SU-DHL-6 (cell line): ENCODE data around the gene SSR4.

Source experiments
- H2AFZ ChIP-seq: fragments of 200-600 bp; sonication (generic); 2 replicates; pipeline ENCODE4 v1.6.1; 2014; ENCODE audit warnings: low read depth, mild to moderate bottlenecking, moderate library complexity, mixed read lengths, antibody characterized with exemption, low read length; ENCODE audit not compliant: severe bottlenecking
- H3F3A ChIP-seq: fragments of 200-600 bp; shearing (Covaris generic); 2 replicates; pipeline ENCODE4 v1.6.0; 2016; ENCODE audit warnings: antibody characterized with exemption, mild to moderate bottlenecking; ENCODE audit not compliant: insufficient read depth
- H3K27ac ChIP-seq: fragments of 200-600 bp; sonication (generic); 2 replicates; pipeline ENCODE4 v1.5.1; 2016; ENCODE audit warnings: low read depth, mild to moderate bottlenecking, low read length, moderate library complexity, mixed read lengths
- H3K27me3 ChIP-seq: fragments of 200-600 bp; sonication (generic), shearing (Covaris generic); 2 replicates; pipeline ENCODE4 v1.6.0; 2014; ENCODE audit warnings: mild to moderate bottlenecking, low read length
- H3K36me3 ChIP-seq: fragments of 200-600 bp; sonication (generic); 2 replicates; pipeline ENCODE4 v1.6.1; 2014; ENCODE audit warnings: mild to moderate bottlenecking, low read length, mixed read lengths
- H3K4me2 ChIP-seq: fragments of 300-600, 200-600 bp; shearing (Covaris generic), sonication (generic); 2 replicates; pipeline ENCODE4 v1.6.0; 2014; ENCODE audit warnings: low read length, low read depth, mild to moderate bottlenecking; ENCODE audit not compliant: poor library complexity, severe bottlenecking
- H3K4me3 ChIP-seq: fragments of 200-600 bp; sonication (generic); 2 replicates; pipeline ENCODE4 v1.5.1; 2014; ENCODE audit warnings: antibody characterized with exemption, low read length, mild to moderate bottlenecking, mixed read lengths; ENCODE audit not compliant: insufficient read depth, poor library complexity, severe bottlenecking
- H3K79me2 ChIP-seq: fragments of 200-600 bp; sonication (generic); 2 replicates; pipeline ENCODE4 v1.6.1; 2014; ENCODE audit warnings: mild to moderate bottlenecking, low read length, moderate library complexity; ENCODE audit not compliant: insufficient read depth
- H3K9ac ChIP-seq: fragments of 200-600 bp; sonication (generic); 2 replicates; pipeline ENCODE4 v1.7.0; 2014; ENCODE audit warnings: mild to moderate bottlenecking, low read length
- H3K9me2 ChIP-seq: fragments of 200-600 bp; sonication (generic); replicated peaks from 2 replicates; pipeline ENCODE4 v1.6.1; 2014; ENCODE audit warnings: low read length; ENCODE audit not compliant: insufficient read depth
- H3K9me3 ChIP-seq: fragments of 200-600 bp; sonication (generic); 2 replicates; pipeline ENCODE4 v1.6.1; 2014; ENCODE audit warnings: low read length, mixed read lengths; ENCODE audit not compliant: insufficient read depth
- H4K20me1 ChIP-seq: fragments of 200-600 bp; sonication (generic); 2 replicates; pipeline ENCODE4 v1.6.1; 2014; ENCODE audit warnings: low read depth, mild to moderate bottlenecking, antibody characterized with exemption, low read length, moderate library complexity, mixed read lengths
- CTCF ChIP-seq: fragments of 200-600 bp; sonication (generic); IDR thresholded peaks from one replicate; pipeline ENCODE4 v1.5.1; 2017; ENCODE audit warnings: antibody characterized with exemption, mild to moderate bottlenecking, low read length, moderate library complexity; ENCODE audit not compliant: insufficient read depth, poor library complexity, severe bottlenecking
- EZH2phosphoT487 ChIP-seq: fragments of 200-600 bp; sonication (generic), shearing (Covaris generic); conservative IDR thresholded peaks from 2 replicates; pipeline ENCODE4 v1.6.1; 2018; ENCODE audit warnings: mild to moderate bottlenecking, antibody characterized with exemption, low read length, moderate library complexity, mixed read lengths

SSR4 gene

GRCh38 chrX:153803211-153804099 lies 9.0 kb downstream of the SSR4 start:
- Histone ChIP-seq H3K4me3 (no peak overlapping the region), H3K79me2 (no peaks in the 10 kb centered on the region), H2AFZ (no peak overlapping the region), H3K27ac (no peak overlapping the region), H3K4me2 (no peak overlapping the region), H3K27me3 (no peaks in the 10 kb centered on the region), H3K36me3 (no peaks in the 10 kb centered on the region), H3K9me3 (no peaks in the 10 kb centered on the region), H3K9me2 (no peaks in the 10 kb centered on the region), H3K9ac (no peak overlapping the region), H3F3A (no peaks in the 10 kb centered on the region), H4K20me1 (no peaks in the 10 kb centered on the region)
- TF ChIP-seq CTCF (no peak), EZH2phosphoT487 (no peak)

GRCh38 chrX:153804100-153804595 lies 9.7 kb downstream of the SSR4 start:
- Histone ChIP-seq H3K36me3 (no peaks in the 10 kb centered on the region), H2AFZ (no peak overlapping the region), H3F3A (no peaks in the 10 kb centered on the region), H3K4me3 (no peak overlapping the region), H3K4me2 (no peak overlapping the region), H3K9me3 (no peaks in the 10 kb centered on the region), H3K9ac (no peak overlapping the region), H3K79me2 (no peaks in the 10 kb centered on the region), H3K9me2 (no peaks in the 10 kb centered on the region), H3K27ac (no peak overlapping the region), H4K20me1 (no peaks in the 10 kb centered on the region), H3K27me3 (no peaks in the 10 kb centered on the region)
- TF ChIP-seq EZH2phosphoT487, result no peak

GRCh38 chrX:153804621-153805020 lies 10.2 kb downstream of the SSR4 start:
- Histone ChIP-seq H2AFZ (no peak overlapping the region), H3K27ac (no peak overlapping the region), H3K9ac (no peak overlapping the region), H3K36me3 (no peaks in the 10 kb centered on the region), H3K79me2 (no peaks in the 10 kb centered on the region), H3K9me2 (no peaks in the 10 kb centered on the region), H3K9me3 (no peaks in the 10 kb centered on the region), H3K27me3 (no peaks in the 10 kb centered on the region), H3K4me2 (no peak overlapping the region), H3K4me3 (no peak overlapping the region), H3F3A (no peaks in the 10 kb centered on the region), H4K20me1 (no peaks in the 10 kb centered on the region)
- no peak for TF ChIP-seq CTCF

- TF ChIP-seq CTCF (no peak), EZH2phosphoT487 (no peak)
- Histone ChIP-seq H3K9me2 (no peaks in the 10 kb centered on the region), H3K4me2 (no peak overlapping the region), H3K27me3 (no peaks in the 10 kb centered on the region), H3K9ac (no peak overlapping the region), H4K20me1 (no peaks in the 10 kb centered on the region), H3K79me2 (no peaks in the 10 kb centered on the region), H3K27ac (no peak overlapping the region), H3K9me3 (no peaks in the 10 kb centered on the region), H2AFZ (no peak overlapping the region), H3K4me3 (no peak overlapping the region), H3K36me3 (no peaks in the 10 kb centered on the region), H3F3A (no peaks in the 10 kb centered on the region)
These were observed 11.0 kb downstream of the SSR4 start for GRCh38 chrX:153805436-153805835.
